Neural cell (in vitro differentiated cells): Measurements from ENCODE around the gene MSI2. TPM values are rescaled to one million over a fixed set of nuclear protein-coding genes. Genes with fewer than 3 reads are reported as not detected.

ENCODE experiments used
- H2AFZ ChIP-seq: fragments of 200-600, 300-800 bp; sonication (generic), shearing (Covaris generic); 2 replicates; pipeline ENCODE4 v1.6.0; 2014; ENCODE audit warnings: low read depth, mild to moderate bottlenecking, antibody characterized with exemption, low read length, moderate library complexity
- H3F3A ChIP-seq: fragments of 200-600 bp; shearing (Covaris generic); 2 replicates; pipeline ENCODE4 v1.6.1; 2016; ENCODE audit warnings: mild to moderate bottlenecking, moderate library complexity, mixed read lengths, antibody characterized with exemption, low read length; ENCODE audit not compliant: insufficient read depth, poor library complexity, severe bottlenecking
- H3K27ac ChIP-seq: fragments of 200-600, 300-800 bp; sonication (generic), shearing (Covaris generic); 2 replicates; pipeline ENCODE4 v1.5.1; 2014; ENCODE audit warnings: mild to moderate bottlenecking, low read length, moderate library complexity
- H3K27me3 ChIP-seq: fragments of 300-800, 200-600 bp; sonication (generic), shearing (Covaris generic); 2 replicates; pipeline ENCODE4 v1.6.0; 2014; ENCODE audit warnings: mild to moderate bottlenecking, low read depth, low read length, moderate library complexity; ENCODE audit not compliant: insufficient read depth
- H3K36me3 ChIP-seq: fragments of 300-800, 200-600 bp; sonication (generic), shearing (Covaris generic); 2 replicates; pipeline ENCODE4 v1.5.1; 2014; ENCODE audit warnings: mild to moderate bottlenecking, antibody characterized with exemption, low read length, moderate library complexity; ENCODE audit not compliant: insufficient read depth
- H3K4me2 ChIP-seq: fragments of 300-800, 200-600 bp; sonication (generic), shearing (Covaris generic); 2 replicates; pipeline ENCODE4 v1.6.0; 2014; ENCODE audit warnings: mild to moderate bottlenecking, low read length
- H3K4me3 ChIP-seq: fragments of 300-800, 200-600 bp; sonication (generic), shearing (Covaris generic); 2 replicates; pipeline ENCODE4 v1.5.1; 2014; ENCODE audit warnings: mild to moderate bottlenecking, low read length, moderate library complexity
- H3K79me2 ChIP-seq: fragments of 200-600 bp; shearing (Covaris generic); replicated peaks from 2 replicates; pipeline ENCODE4 v1.6.0; 2014; ENCODE audit warnings: mild to moderate bottlenecking, low read length, moderate library complexity; ENCODE audit not compliant: insufficient read depth
- H3K9ac ChIP-seq: fragments of 300-800, 200-600 bp; sonication (generic), shearing (Covaris generic); 2 replicates; pipeline ENCODE4 v1.6.1; 2016; ENCODE audit warnings: mild to moderate bottlenecking, low read length, mixed read lengths
- H3K9me2 ChIP-seq: fragments of 200-600 bp; shearing (Covaris generic); 2 replicates; pipeline ENCODE4 v1.6.1; 2016; ENCODE audit warnings: mild to moderate bottlenecking, low read length, mixed read lengths; ENCODE audit not compliant: insufficient read depth
- H3K9me3 ChIP-seq: fragments of 200-600, 300-800 bp; sonication (generic), shearing (Covaris generic); 2 replicates; pipeline ENCODE4 v1.6.1; 2016; ENCODE audit warnings: mild to moderate bottlenecking, mixed run types, low read length, moderate library complexity, mixed read lengths
- H4K20me1 ChIP-seq: fragments of 200-600 bp; shearing (Covaris generic); 2 replicates; pipeline ENCODE4 v1.6.1; 2016; ENCODE audit warnings: mild to moderate bottlenecking, mixed run types; ENCODE audit not compliant: insufficient read depth
- CTCF ChIP-seq: fragments of 450-650 bp; IDR thresholded peaks from 2 replicates; pipeline ENCODE4 v1.5.1; 2014; ENCODE audit warnings: antibody characterized with exemption, mild to moderate bottlenecking, moderate library complexity; ENCODE audit not compliant: poor library complexity, severe bottlenecking
- EP300 ChIP-seq: fragments of 450-650 bp; conservative IDR thresholded peaks from 2 replicates; pipeline ENCODE4 v1.6.1; 2014; ENCODE audit warnings: antibody characterized with exemption, mild to moderate bottlenecking, moderate library complexity; ENCODE audit not compliant: poor library complexity, severe bottlenecking
- EZH2 ChIP-seq: fragments of 200-600, 300-800 bp; shearing (Covaris generic), sonication (generic); IDR thresholded peaks from 2 replicates; pipeline ENCODE4 v1.6.1; 2014; ENCODE audit warnings: antibody characterized with exemption, low read length, borderline replicate concordance, mild to moderate bottlenecking; ENCODE audit not compliant: insufficient read depth, poor library complexity, severe bottlenecking
- MXI1 ChIP-seq: fragments of 450-650 bp; conservative IDR thresholded peaks from 2 replicates; pipeline ENCODE4 v1.6.1; 2014; ENCODE audit warnings: antibody characterized with exemption, mild to moderate bottlenecking; ENCODE audit not compliant: poor library complexity, severe bottlenecking
- POLR2AphosphoS5 ChIP-seq: IDR thresholded peaks from 2 replicates; pipeline ENCODE4 v1.6.1; 2012
- RAD21 ChIP-seq: fragments of 450-650 bp; conservative IDR thresholded peaks from 2 replicates; pipeline ENCODE4 v1.6.1; 2014; ENCODE audit warnings: antibody characterized with exemption, mild to moderate bottlenecking, moderate library complexity
- REST ChIP-seq: IDR thresholded peaks from 2 replicates; pipeline ENCODE4 v1.6.1; 2012; ENCODE audit warnings: borderline replicate concordance
- SMC3 ChIP-seq: fragments of 450-650 bp; conservative IDR thresholded peaks from 2 replicates; pipeline ENCODE4 v1.6.1; 2014; ENCODE audit warnings: antibody characterized with exemption, mild to moderate bottlenecking, moderate library complexity; ENCODE audit not compliant: poor library complexity
- TAF1 ChIP-seq: IDR thresholded peaks from 2 replicates; pipeline ENCODE4 v1.6.1; 2012; ENCODE audit warnings: low read depth
- polyA plus RNA-seq: library from polyadenylated mRNA; depleted of rRNA; stranded (reverse); fragments of >200 nt; gene quantifications from 2 replicates; pipeline ENCODE4 v1.2.3, GENCODE V29; 2014

MSI2 gene
- polyA plus RNA-seq, 1 donor from 2014 or later: 61.4 TPM

- H4K20me1 ChIP-seq: no peaks in the 10 kb centered on the region
- peaks cover 24% of the 10 kb centered on the region for H3K79me2 ChIP-seq
- no peak overlapping the region for H3K4me3 ChIP-seq
- H3K4me2 ChIP-seq: no peak overlapping the region
- H2AFZ ChIP-seq: no peak overlapping the region
- H3F3A ChIP-seq: peaks cover 15% of the 10 kb centered on the region
- H3K9ac ChIP-seq: no peak overlapping the region
- H3K36me3 ChIP-seq: no peaks in the 10 kb centered on the region
- H3K27ac ChIP-seq: no peak overlapping the region
- TF ChIP-seq TAF1: no peak
- no peak for TF ChIP-seq EZH2
- no peak for TF ChIP-seq REST
- no peaks in the 10 kb centered on the region for H3K9me2 ChIP-seq
- H3K27me3 ChIP-seq: no peaks in the 10 kb centered on the region
- no peaks in the 10 kb centered on the region for H3K9me3 ChIP-seq
Observed at GRCh38 chr17:57543230-57543629, 286.9 kb downstream of the MSI2 start.

- TF ChIP-seq TAF1 (no peak), POLR2AphosphoS5 (no peak)
- Histone ChIP-seq H4K20me1 (no peaks in the 10 kb centered on the region), H3K27ac (peak overlapping the region; percentile 77), H3F3A (peaks cover 15% of the 10 kb centered on the region), H3K9me3 (no peaks in the 10 kb centered on the region), H3K9ac (peak overlapping the region; percentile 15), H3K4me3 (peak overlapping the region; percentile 54), H3K79me2 (peaks cover 24% of the 10 kb centered on the region), H3K4me2 (no peak overlapping the region), H2AFZ (no peak overlapping the region), H3K36me3 (no peaks in the 10 kb centered on the region), H3K27me3 (no peaks in the 10 kb centered on the region), H3K9me2 (no peaks in the 10 kb centered on the region)
Observed at GRCh38 chr17:57544401-57544800, 288.1 kb downstream of the MSI2 start.

DNA sequence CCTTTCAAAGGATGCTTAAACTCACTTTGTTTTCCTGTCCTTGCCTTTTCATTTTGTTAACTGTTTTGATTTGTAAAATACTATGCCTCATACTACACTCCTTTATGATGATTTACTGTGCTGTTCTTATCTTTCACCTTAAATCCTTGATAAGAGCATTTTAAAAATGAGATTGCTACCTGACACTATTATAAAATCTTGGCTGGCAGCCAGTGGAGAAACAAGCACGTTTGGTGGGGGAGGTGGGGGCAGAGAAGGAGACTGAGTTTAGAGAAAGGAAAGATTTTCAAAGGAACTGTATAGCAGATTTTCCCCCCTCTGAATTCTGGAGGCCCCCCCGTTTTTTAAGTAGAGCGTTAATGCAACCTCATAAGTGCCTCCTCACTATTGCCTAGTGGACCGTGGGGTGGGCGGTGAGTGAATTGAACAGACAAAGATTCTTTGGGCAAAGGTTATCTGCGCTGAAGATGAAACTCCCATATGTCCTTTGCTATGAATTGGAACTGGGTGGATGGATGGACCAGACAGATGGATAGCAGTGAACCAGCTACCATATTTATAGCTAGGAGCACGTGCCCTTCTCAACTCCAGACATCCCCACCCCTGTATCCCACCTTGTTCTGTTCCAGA lies 288.6 kb downstream of the MSI2 start:
- H3K27ac ChIP-seq: peak overlapping the region; percentile 77
- H2AFZ ChIP-seq: no peak overlapping the region
- H3K4me2 ChIP-seq: peak overlapping the region; percentile 40
- peaks cover 25% of the 10 kb centered on the region for H3K79me2 ChIP-seq
- no peak for TF ChIP-seq TAF1
- TF ChIP-seq MXI1: no peak
- TF ChIP-seq SMC3: no peak
- no peak for TF ChIP-seq EP300
- no peak for TF ChIP-seq RAD21
- TF ChIP-seq REST: no peak
- TF ChIP-seq EZH2: no peak
- no peak for TF ChIP-seq POLR2AphosphoS5
- no peak for TF ChIP-seq CTCF
- H3K9me2 ChIP-seq: no peaks in the 10 kb centered on the region
- peak overlapping the region; percentile 54 for H3K4me3 ChIP-seq
- H4K20me1 ChIP-seq: no peaks in the 10 kb centered on the region
- no peaks in the 10 kb centered on the region for H3K36me3 ChIP-seq
- peaks cover 15% of the 10 kb centered on the region for H3F3A ChIP-seq
- H3K9ac ChIP-seq: peak overlapping the region; percentile 46
- no peaks in the 10 kb centered on the region for H3K27me3 ChIP-seq
- no peaks in the 10 kb centered on the region for H3K9me3 ChIP-seq
